Muscle of back (tissue), 11 donors: Measurements from ENCODE around the gene SLC26A11. TPM values are rescaled to one million over a fixed set of nuclear protein-coding genes. Genes with fewer than 3 reads are reported as not detected.
A peak's percentile ranks its signal among the peaks of the same experiment; 100 is the strongest.
"Not testable (repeated sequence)": the region's sequence is repeated elsewhere in the genome, so short reads cannot be mapped to it uniquely, and the experiment has no call there.

Experiments used
- DNase-seq, 3 donors: peaks; one replicate each; pipeline versions ENCODE4 v3.0.0 to v3.0.0-alpha.2; 2013
- polyA plus RNA-seq, 10 donors: library from polyadenylated mRNA; unstranded; fragments of 120-200 nt; gene quantifications; one replicate each; pipeline ENCODE4 v1.2.1, GENCODE V29; 2013; ENCODE audit not compliant: insufficient read length in 10 of 10

The SLC26A11 gene
- polyA plus RNA-seq, 10 donors: 7.3 to 12.6 (median 9.2) TPM

DNA sequence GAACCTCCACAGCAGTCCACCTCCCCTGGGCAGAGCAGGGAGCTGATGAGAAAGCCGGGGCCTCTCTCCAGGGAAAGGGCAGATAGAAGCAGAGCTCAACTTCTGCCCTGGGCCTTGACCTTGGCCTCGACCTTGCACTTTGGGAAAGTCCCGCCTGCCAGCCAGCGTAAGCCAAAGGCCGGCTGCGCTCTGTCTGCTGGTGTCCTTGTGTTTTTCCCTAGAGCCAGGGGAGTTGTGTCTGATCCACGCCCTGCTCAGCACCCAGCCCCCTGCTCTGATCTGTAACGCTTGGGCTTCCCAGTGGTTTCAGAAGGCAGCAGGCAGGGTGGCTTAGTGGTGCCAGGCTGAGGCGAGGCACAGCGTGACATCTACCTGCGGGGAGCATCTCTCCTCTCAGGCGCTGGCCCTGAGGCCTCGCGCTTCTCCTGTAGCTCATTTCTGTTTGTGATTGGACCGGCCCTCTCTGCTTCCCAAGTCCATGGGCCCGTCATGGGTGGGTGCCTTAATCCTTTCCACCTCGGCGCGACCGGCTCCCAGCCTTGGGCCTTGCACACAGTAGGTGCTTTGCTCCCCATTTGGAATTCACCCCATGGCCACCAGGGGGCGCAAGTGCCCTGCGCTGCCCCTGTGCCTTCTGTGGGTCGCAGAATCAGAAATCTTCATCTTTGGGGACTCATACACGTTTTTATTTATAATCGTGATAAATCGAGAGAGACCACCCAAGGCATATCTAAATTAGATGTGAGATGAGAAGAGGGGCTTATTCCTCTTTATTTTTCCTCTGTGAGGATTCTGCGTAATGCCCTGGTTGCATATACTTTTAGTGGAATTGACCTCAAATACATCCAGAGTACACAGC is 24.3 kb upstream of the SLC26A11 start:
- no peak for DNase-seq

DNA sequence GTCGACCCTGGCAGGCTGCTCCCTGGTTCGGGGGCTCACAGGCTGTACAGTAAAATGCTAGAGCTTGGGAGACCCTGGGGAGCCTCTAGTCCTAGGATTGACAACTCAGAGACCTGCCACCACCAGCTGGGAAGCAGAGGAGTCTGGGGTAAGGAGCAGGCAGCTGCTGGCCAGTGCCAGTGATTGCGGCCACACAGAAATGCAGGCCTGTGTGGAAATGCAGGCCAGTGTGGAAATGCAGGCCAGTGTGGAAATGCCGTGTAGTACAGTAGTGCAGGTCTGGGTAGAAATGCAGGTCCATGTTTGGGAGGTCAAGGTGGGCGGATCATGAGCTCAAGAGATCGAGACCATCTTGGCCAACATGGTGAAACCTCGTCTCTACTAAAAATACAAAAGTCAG is 23.6 kb upstream of the SLC26A11 start:
- no peak for DNase-seq

DNA sequence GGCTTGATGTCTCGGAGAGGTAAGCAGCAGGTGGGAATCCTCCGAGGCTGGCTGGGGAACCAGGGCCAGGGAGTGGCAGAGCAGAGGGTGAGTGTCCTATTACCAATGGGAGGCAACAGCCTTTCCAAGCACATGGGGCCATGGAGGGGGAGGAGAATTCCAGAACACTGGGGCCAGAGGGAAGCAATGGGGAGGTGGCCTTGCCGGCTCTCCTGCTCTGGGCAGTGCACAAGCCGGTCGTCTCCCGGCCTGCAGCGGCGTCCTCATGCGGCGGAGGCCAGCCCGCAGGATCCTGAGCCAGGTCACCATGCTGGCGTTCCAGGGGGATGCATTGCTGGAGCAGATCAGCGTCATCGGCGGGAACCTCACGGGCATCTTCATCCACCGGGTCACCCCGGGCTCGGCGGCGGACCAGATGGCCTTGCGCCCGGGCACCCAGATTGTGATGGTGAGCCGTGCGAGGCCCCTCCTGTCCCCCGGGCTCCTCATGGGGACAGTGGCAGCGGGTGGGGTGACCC is 22.0 kb upstream of the SLC26A11 start:
- DNase-seq: peak in 1 of 3 donors; percentile 22

DNA sequence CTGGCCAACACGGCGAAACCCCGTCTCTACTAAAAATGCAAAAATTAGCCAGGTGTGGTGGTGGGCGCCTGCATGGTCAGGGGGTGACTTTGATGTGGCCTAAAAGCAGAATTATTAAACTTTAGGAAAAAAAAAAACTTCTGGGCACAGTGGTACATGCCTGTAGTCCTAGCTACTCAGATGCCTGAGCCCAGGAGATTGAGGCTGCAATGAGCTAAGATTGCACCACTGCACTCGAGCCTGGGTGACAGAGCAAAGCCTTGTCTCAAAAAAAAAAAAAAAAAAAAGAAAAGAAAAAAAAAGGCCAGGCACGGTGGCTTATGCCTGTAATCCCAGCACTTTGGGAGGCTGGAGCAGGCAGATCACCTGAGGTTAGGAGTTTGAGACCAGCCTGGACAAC is 20.9 kb upstream of the SLC26A11 start:
- not testable (repeated sequence) for DNase-seq

DNA sequence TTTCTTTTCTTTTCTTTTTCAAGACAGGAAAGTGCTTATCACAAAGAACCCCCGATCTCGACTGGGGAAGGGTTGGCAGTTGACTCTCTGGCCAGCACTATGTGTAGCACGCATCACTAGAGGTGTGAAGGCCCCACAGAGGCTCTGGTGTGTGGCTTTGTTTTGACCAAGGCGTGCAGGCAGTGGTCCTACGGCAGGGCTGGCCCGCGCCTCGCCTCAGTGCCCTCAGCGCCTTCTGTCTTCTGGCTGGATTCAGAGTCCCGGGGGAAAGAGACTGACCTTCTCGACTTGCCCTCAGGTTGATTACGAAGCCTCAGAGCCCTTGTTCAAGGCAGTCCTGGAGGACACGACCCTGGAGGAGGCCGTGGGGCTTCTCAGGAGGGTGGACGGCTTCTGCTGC is 18.8 kb upstream of the SLC26A11 start:
- DNase-seq: no peak

DNA sequence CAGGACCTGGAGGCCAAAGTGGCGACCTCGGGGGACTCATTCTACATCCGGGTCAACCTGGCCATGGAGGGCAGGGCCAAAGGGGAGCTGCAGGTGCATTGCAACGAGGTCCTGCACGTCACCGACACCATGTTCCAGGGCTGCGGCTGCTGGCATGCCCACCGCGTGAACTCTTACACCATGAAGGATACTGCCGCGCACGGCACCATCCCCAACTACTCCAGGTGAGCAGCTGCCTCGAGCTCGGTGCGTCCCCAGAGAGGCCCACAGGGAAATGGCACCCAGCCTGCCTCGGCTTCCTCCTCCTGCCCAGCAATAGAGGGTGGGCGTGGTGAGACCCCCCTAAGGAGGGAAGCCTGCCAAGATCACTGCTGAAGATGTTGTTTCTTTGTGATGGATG is 18.0 kb upstream of the SLC26A11 start:
- no peak for DNase-seq

DNA sequence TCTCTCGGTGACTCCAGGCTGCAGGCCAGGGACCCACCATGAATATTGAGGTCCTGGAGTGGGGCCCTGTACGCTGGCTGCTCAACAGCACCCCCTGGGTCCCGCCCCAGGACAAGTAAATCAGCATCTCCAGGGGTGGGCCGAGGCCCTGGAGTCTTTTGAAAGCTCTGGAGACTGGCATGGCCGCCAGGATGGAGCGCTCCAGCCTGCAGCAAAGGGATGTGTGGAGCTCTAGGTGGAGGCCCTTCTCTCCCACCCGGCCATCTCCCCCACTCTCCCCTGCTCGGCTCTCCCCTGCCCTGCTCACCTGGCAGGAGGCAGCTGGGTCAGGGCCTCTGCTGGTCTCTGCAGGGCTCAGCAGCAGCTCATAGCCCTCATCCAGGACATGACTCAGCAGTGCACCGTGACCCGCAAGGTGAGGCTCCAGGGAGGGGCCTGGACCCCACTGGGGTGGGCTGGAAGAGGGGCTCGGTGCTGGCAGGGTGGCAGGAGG is 16.7 kb upstream of the SLC26A11 start:
- DNase-seq: no peak

DNA sequence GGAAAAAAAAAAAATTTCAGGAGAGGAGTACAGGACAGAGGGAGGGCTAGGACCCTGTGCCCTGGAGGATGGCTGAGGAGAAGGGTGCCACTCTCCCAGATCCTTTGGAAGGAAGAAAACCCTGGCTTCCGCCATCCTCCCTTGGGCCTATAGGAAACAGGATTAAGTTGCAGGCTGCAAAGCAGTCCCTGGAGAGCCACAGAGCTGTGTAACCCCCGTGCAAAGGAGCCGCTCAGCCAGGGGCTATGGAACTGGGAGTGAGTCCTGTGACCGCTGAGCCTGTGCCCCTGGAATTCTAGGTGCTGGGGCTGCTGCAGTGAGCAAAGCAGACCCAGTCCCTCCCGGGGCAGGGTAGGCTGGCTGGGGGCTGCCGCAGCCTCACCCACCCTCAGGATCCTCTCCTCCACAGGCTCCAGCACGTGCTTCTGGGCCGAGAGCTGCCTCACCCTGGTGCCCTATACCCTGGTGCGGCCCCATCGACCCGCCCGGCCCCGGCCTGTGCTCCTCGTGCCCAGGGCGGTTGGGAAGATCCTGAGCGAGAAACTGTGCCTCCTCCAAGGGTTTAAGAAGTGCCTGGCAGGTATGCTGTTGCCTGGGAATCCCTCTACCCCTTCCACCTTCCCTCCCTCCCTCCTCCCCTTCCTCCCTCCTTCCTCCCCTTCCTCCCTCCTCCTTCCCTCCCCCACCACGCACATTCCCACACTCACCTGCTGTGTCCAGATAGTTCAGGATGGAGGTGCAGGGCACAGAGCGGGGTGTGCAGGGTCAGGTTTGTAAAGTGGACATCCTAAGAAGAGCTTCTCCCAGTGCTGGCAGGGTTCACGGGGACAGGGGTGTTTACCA is 15.4 kb upstream of the SLC26A11 start:
- DNase-seq: no peak

DNA sequence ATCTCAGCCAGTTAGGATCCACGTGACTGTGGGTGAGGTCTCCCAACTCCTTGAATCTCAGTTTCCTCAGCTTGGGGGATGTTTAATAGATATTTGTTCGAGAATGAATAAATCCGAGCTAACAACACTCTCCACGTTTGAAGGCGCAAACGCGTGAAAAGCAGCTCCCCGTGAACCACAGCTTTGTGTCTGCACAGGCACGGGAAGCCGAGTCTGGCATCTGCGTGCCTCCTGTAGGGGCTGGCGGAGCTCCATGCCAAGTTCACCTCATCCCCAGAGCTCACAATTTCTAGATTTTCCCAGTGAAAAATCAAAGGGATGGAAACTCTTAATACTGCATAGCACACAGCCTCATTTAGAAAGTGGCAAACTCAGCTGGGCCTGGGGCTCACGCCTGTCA is 14.4 kb upstream of the SLC26A11 start:
- DNase-seq: no peak

DNA sequence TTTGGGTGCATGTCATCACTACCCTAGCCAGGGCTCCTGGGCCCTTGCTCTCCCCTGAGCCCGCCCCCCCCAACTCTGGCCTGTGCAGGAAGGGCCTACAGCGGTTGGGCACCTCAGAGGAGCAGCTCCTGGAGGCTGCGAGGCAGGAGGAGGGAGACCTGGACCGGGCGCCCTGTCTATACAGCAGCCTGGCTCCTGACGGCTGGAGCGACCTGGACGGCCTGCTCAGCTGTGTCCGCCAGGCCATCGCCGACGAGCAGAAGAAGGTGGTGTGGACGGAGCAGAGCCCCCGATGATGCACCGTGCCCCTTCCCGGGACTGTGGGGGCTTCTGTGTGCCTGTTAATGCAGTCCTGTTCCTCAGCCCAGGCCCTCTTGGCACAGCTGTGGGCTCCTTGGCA is 12.2 kb upstream of the SLC26A11 start:
- DNase-seq: no peak

DNA sequence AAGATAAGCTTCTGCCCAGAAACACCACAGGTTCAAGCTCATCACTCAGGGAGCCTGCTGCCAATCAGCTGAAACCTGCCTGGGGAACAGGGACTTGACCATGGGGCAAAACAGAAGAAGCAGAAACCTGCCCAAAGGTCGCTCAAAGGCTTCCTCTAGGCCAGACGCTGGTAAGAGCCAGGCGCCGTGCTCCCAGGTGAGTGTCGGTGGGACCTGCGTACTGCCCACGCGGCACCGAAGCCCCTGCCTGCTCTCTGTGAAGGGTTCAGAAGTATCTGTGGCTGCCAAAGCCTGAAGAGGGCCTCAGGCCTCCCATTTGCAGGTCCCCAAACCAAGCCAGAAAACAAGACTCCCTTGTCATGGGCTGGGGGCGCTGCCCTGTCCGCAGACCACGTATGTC is 10.5 kb upstream of the SLC26A11 start:
- no peak for DNase-seq

DNA sequence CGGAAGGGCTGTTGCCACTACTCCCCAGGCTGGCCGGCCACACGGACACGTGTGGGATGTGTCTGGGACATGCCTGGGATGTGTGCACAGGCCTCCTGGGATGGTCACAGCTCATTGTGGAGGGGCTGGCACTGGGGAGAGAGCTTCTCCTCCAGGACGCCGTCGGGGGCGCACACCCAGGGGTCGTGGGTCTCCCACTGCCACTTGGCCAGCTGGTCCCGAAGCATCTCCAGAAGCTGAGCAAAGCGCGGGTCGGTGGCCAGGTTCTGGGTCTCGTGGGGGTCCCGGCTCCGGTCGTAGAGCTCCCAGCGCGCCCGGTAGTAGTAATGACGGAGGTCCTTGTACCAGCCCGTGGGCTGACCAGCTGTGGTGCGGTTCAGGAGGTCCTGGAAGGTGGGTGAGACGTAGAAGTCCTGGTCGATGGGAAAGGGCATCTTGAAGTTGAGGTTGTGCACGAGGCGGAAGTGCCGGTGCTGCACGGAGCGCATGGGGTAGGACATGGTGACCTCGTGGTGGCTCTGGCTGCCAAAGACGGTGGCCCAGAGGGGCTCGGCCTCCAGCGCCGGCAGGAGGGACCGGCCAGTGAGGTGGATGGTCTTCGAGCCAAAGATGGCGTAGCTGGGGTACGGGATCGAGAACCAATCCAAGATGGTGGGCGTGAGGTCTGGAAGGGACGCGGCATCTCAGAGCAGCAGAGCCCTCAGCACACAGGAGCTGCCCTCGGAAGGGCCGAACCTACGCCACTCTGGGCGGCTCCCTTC is 9.7 kb upstream of the SLC26A11 start:
- no peak for DNase-seq

DNA sequence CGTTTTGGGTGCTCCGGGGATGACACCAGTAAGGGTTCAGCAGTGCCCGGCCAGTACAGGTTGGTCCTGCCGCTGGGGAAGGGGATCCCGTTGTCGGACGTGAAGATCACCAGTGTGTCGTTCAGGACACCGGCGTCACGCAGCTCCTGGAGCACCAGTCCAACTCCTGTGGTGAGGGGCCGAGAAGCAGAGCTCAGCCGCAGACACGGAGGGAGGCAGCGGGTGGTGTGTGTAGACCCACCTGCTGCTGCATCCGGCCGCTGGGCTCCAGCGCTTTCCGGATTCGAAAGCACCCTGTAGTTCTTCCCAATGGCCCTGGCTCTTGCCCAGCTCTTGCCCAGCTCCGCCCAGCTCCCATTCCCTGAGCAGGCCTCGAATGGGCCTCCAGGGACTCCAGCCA is 8.1 kb upstream of the SLC26A11 start:
- no peak for DNase-seq

DNA sequence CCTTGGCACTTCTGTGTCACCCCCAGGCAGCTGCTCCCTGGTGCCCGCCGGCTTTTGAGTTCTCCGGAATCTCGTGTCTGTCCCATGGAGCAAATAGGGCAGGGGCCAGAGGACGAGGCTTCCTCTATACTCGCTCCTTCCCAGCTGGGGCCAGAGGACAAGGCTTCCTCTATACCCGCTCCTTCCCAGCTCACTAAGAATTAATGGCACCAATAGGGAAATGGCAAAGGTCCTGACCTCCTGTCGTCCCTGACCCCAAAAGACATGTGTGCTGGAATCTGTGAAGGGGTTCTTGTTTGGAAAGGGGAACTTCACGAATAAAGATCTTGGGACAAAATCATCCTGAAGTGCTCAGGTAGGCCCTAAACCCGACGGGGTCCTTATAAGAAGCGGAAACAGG is 7.7 kb upstream of the SLC26A11 start:
- no peak for DNase-seq

DNA sequence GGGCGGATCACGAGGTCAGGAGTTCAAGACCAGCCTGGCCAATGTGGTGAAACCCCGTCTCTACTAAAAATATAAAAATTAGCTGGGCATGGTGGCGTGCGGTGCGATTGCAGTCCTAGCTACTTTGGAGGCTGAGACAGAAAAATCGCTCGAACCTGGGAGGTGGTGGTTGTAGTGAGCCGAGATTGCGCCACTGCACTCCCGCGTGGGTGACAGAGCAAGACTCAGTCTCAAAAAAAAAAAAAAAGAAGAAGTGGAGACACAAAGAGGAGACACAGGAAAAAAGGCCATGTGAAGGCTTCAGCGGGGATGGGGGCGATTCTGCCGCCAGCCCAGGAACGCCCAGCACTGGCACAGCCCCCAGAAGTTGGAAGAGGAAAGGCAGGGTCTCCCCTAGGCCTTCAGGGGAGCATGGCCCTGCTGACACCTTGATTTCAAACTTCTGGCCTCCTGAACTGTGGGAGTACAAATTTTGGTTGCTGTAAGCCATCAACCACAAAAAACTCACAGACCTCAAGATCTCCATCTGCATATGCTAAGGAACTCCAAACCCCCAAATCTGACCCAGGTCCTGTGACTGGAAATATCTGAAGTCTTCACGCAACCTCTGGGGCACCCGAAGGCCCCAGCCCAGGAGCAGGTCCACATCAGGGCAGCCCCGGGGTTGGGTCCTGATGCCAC is 7.1 kb upstream of the SLC26A11 start:
- DNase-seq: no peak

DNA sequence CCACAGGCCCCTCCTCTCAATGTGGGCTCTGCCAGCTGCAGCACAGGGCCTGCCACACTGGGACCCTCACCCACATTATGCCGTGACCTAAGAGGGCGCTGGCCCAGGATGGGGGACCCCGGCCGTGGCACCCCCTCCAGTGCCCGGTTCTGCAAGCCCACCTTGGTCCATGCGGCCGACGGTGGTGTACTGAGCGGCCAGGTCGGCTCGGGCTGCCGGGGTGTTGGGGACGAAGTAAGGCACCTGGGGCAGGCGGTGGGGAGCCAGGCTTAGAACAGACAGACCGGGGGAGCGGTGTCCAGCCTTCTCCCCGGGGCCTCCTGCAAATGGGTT is 6.6 kb upstream of the SLC26A11 start:
- DNase-seq: no peak

DNA sequence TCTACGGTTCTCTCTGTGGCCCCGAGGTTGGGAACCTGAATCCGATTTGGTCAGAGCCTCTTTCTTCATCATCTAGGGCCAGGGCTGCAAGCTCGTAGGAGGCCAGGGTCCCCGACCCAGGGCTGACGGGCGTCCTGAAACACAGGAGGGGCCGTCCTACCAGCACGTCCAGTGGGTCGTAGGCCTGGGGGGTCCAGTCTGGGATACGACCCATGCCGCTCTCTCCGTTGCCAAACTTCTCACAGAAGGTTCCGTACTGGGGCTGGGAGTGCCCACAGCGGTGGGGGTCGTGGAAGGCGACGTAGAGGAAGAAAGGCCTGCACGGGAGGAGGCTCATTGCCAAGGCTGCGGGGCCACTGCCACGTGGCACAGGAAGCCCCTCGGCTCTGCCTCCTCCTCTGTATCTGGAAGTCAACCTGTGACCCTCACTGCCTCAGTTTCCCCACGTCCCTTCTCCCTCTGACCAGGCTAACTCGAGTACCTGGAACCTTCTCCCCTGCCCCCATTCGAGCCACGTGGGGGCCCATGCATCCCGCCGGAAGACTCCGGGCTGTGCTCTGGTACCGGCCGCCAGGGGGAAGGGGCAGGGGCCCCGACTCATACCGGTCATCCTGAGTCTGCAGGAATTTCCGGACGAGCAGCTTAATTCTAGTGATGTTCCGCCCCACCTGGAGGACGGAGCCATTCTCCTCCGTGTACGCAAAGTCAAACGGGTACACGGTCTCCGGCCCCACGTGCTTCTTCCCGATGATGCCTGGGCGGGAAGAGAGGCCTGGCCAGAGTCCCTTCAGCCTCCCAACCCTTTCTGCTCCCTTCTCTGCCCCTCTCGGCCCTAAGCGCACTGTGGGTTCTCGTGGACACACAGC is 6.0 kb upstream of the SLC26A11 start:
- DNase-seq: no peak

DNA sequence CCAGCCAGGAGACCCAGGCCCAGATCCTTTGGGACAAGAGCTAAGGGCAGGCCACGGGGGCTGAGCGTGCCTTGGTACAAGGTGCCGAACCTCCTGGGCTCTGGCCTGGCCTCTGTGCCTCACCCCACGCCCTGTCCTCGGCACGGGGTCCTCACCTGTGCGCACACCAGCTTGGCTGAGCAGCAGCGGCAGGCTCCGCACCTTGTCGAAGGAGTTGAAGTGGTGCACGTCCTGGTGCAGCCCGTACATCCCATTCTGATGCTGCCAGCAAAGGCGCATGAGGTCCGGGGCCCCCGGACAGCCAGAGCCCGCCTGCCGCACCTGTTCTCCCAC is 5.4 kb upstream of the SLC26A11 start:
- no peak for DNase-seq

DNA sequence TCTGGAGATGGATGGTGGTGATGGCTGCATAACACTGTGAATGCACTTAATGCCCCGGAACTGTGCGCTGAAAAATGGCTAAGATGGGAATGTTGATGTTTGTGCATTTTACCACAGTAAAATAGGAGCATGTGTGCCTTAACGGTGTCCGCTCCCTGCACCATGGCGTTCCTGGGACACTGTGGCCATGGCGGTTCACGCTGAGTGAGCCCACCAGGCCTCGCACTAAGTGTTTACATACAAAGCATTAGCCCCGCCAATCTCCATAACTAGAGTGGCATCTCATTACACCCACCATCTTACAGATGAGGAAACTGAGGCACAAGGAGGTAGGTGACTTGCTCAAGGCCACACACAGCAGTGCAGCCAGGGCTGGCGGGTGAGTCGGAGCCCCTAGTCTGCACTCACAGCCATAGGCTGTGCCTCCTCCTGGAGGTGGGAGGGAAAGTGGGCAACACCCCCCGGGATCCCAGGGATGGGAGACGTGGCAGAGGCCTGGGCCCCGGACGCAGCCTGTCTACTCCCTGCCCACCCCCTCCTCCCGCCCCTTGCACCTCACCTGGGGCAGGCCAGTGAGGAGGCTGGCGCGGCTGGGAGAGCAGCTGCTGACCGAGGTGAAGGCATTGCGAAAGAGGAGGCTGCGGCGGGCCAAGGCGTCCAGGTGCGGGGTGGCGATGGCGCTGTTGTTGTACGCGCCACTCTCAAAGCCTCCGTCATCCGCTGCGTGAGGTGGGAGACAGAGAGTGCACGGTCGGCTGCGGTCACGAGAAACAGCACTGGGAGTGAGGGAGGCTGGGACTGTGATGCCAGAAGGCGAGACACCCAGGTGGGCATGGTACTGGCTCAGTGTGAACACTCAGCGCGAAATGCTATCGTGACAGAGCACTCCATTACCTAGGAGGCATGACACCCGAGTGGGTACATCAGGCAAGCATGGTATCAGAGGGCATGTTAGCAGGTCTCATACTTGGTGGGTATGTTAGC is 3.5 kb upstream of the SLC26A11 start:
- no peak for DNase-seq
